HG03103 (cell line): Measurements from ENCODE around the gene ACAD8.
"Not testable (repeated sequence)": the region's sequence is repeated elsewhere in the genome, so short reads cannot be mapped to it uniquely, and the experiment has no call there.

Experiments
- ATAC-seq: cut with Tn5 transposase; IDR thresholded peaks from one replicate; pipeline ENCODE4 v1.9.1; 2021; ENCODE audit warnings: low read depth; ENCODE audit not compliant: unreplicated experiment

Gene ACAD8

DNA sequence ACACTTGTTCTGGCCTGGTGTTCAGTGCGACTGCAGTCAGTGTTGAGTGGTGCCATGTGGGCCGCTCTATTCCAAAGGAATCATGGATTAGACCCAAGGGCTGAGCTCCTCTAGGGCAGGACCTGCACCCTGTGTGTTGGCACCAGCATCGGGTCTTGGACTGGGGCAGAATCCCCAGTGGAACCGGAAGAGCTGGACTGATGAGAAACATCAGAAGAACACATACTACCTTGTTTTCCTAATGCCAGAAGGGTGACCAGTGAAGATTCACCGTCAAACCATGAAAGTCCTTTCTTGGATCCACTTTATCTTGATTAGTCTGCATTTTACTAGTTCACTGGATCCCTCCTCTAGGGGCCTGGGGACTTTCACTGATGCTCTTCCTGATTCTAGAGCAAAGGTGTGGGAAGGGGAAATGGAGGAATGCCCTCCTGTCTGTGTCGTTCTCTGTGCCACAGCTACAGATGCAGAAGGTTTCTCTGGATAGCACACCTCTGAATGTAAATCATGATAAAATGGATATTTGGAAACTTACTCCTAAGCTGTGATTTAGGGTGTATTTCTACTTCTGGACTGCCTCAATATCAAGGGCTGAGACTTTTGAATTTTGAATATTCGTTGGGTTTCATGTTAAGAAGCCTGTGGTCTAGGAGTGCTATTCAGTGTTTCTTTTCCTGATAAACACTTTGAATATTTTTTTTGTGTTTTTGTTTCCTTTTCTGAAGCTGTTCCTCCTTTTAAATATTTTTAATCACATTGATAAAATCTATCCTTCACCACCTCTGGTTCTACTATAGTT, 11.8 kb downstream of the ACAD8 start:
- ATAC-seq: no peak

DNA sequence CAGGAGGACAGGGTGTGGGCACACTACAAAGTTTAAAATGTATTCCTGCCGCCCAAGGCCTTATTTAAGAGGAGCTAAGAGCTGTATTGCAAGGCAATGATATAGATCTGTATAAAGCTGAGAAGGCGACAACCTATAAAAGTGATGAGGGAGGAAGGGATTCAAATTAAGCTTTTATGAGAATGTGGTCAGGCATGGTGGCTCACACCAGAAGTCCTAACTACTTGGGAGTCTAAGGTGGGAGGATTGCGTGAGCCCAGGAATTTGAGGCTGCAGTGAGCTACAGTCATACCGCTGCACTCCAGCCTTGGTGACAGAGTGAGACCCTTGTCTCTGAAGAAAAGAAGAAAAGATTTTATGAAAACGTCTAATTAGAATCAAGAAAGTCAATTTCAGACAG, 13.1 kb downstream of the ACAD8 start:
- ATAC-seq: no peak

DNA sequence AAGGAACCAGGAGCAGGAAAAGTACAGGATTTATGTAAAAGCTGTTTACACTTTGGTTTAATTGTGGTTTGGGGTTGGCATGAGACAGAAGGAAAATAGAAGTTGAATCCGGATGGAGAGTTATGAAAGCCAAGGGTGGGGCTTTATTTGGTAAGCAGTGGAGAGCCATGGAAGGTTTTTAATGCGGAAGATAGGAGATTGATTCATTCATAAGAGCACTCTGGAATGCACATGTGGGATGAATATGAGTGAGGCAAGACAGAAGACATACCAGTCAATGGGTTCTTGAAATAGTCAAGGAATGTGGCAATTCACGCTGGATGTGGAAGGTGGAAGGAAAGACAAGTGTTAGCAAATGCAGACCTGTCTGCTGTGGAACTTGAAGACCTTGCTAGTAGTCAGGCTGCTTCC, 13.5 kb downstream of the ACAD8 start:
- no peak for ATAC-seq

DNA sequence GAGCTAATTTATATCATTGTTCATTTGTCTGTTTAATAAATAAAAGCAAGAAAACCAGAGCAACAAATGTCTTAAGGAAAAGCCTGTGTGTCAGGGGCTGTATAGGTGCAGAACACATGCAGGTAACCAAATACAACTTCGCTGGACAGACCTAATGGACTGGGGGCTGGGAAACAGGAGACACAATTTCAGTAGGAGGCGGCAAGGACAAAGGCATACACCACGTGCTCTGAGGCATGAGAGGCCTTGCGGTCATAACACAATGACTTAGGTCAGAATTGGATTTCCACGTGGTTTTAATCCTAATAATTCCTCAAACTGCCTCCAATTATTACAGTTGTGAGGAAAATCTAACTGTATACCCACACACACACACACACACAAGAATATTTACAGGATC, 14.1 kb downstream of the ACAD8 start:
- ATAC-seq: no peak

DNA sequence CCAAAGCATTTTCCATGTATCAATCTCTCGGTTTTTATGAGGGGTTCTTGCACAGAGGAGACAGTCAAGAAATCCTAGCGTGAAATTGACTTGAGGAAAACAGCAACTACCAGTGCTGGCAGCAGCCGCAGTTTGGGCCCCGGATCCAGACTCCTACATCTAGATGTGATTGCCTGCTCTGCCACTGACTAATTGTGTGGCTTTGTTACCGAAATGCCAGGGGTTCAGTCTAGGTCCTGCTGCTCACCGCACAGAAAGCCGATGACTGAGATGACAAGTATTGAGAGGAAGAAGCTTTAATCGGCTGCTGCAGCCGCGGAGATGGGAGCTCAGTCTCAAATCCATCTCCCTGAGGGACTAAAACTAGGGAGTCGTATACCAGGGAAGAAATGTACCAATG, 14.6 kb downstream of the ACAD8 start:
- no peak for ATAC-seq

DNA sequence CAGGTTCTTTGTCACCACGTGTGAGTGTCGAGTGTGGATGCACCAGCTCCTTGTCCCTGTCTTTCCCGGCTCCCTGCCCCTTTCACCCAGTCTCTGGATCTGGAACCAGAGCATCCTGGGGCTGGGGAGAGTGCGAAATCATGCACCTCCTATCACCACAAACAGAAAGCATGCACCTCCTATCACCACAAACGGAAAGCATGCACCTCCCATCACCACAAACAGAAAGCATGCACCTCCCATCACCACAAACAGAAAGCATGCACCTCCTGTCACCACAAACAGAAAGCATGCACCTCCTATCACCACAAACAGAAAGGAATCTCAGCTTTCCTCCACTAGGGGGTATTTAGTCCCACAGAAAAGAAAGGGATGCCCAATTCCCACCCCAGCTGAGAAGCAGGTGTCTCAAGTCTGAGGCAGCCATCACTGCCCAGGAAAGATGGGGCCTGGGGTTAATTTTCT, 16.9 kb downstream of the ACAD8 start:
- no peak for ATAC-seq

DNA sequence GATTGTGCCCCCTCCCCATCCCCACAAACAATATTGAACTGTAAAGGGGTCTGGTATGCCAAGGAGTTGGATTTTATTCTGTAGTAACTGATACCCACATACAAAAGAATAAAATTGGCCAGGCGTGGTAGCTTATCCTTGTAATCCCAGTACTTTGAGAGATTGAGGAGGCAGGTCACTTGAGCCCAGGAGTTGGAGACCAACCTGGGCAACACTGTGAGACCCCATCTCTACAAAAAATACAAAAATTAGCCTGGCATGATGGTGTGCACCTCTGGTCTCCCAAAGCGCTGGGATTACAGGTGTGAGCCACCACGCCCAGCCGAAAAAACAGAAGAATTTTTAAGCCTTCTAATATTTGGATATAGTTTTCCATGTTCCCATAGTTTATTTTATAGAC, 18.6 kb downstream of the ACAD8 start:
- ATAC-seq: no peak

DNA sequence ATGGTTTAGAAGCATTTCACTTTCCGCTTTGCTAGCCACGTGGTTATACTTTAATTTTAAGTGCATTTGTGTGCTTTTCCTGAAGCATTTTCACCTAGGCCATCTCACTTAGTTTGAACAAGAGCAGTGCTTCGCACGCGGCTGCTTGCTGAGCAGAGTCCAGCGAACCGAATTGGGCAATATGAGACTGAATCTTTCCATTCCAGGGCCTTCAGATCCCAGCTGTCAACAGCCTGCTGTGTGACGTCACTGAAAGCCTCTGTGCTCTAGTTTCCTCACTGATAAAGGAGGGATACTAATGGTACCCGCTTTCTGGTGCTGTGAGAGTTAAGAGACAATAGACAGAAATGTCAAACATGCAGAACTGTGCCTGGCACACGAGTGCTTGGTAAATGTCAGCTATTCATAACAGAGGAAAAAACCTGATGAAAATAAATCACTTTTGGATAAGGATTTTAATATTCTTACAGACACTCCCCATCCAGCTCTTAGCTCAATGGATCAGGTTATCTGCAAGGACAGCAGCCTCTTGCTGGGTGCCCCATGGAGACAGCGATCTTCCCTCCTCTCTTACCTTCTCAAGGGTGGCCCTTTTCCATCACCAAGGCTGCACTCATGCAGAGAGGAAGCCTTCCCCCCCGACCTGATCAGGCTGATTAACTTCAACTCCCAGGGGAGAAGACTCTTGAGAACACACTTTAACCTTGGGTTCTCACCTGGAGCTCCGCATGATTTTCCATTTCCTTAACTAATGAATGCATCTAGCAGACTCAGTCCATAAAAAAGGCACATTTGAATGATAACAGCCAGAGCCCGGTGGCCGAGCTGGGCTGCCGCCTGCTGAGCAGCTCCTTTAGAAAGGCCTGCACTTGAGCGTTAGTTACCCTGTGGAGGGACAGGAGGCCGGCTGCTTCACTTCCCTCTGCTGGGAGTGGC, 19.3 kb downstream of the ACAD8 start:
- ATAC-seq: no peak

DNA sequence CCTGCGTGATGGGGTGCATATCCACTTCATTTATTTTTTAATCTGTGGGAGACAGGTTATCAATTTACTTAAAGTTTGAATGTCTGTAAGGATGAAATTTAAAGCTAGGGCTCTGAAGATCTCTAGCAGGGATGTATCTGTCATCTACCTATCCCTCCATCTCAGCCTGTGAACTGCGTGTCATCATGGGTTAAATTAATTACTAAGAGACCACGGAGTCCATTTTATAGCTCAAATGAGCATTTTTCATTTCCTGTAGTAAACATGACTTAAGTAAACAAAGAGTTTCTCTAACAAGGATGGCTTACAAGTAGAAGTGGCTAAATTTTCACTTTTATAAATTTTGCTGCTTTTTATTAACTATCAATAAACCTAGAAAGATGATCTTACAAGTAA, 19.9 kb downstream of the ACAD8 start:
- ATAC-seq: no peak

DNA sequence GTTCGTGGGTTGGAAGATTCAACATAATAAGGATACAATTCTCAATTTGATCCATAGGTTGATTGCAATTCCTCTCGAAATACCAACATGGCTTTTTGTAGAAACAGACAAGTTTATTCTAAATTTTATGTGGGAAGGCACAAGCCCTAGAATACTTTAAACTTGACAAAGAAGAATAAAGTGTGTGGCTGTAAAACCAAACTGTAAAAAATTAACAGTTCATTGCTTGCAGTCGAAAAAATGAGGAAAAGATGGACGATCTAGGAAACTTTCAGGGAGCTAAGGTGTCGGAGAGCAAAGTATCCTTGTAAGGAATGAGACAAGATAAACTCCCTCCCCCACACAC, 21.8 kb downstream of the ACAD8 start:
- ATAC-seq: no peak

DNA sequence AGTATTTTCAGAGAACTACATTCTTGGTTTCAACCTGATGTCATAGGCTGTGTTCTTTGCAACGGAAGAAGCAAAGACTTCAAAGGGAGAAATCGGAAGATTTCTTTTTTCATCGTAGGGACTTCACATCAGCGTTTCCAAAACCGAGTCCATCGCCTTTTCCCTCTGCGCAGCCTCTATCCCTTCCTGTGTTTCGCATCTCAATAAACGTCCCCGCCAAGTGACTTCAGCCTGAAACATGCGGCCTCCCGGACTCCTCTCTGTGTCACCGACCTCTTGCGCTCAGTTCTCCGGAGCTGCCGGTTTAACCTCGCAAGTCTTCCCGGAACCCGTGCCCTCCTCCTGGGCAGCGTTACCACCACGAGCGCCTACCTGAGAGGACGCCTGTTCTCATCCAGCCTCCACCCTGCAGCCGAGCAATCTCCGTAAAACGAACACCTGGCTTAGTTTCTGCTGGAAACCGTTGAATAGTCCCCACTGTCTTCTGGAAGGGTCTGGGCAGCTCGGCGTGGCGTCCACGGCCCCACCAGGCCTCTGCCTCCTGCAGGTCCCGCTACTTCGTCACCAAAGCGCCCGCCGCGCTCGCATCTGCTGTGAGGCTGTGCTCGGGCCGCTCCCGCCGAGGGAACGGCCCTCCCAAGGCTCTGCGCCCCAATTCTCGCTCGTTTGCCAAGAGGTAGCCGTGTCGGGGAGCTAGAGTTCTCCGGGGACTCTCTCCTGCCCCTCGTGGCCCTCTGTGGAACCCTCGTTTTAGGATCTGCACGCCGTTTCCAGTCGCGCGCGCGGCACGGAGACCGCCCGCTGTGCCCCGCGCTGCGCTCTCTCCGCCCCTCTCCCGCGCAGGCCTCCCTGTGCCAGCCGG, 22.4 kb downstream of the ACAD8 start, which contains the start of gene GLB1L3:
TSS of gene GLB1L3 (plus strand) at position 846 of the 862 bp plus-strand sequence. CDS start 362 bp downstream, outside the sequence.
- ATAC-seq: peak; percentile 77

DNA sequence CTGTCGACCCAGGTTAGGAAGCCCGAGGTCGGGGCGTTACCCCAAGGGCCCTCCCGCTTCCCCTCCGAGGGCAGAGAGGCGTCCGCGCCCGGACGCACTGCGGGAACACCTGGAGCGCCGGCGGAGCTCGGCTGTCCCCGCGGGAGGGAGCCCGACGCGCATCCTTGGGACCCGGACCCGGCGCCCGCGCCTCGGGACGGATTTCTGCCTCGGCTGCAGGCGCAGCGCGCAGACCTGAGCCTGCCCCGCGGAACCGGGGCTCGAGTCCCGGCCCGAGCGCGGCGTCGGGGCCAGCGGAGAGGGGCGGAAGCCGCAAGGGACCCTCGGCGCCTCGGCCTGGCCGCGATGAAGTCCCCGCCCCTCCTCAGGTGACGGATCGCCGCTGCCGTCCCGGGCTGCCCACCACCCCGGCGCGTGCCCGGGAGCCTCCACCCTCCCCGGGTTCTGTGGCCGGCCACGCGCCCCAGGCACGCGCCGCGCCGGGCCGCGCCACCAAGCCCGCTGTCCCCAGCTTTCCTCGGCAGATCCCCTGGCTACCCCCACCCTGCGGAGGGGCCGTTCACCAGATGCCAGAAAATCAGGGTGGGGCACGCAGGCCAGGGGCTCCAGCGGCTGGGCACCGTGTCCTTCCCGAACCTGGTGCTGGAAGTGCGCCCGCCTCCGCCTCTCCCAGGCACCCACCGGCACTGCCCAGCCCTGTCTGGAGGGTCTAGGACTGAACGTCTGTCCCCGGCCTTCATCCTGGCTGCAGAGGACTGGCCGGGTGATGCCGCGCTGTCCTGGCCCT, 23.2 kb downstream of the ACAD8 start:
- ATAC-seq: peak; percentile 23

DNA sequence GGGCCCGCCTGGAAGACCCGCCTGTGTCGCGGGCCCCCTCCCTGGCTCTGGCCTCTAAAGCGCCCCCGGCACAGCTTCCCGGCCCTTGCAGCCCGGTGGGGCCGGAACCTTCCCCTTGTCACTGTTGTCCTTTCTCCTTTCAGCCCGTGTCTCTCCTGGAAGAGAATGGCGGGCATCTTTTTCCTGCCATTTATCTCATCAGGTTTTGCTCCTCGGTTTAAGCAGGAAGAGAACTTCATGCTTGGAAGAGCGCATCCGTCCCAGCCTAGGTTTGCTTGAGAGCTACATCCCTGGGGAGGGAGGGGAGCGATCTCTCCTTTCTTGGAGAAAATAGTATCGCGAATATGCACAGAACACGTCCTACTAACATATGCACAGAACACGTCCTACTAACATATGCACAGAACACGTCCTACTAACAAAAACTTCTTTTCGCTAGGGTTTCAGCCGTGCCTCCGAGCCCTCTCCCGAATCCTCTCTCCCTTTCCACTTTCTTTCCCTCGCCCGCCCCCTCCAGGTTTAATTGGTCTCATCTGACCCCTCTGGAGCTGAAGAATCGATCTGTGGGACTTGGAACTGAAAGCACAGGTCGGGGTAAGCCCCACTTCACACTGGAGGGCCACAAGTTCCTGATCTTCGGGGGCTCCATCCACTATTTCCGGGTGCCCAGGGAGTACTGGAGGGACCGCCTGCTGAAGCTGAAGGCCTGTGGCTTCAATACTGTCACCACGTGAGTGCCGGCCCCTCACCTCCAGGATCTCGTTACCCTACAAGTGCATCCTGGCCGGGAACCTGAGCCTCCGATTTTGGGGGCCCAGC, 24.0 kb downstream of the ACAD8 start:
- ATAC-seq: no peak

DNA sequence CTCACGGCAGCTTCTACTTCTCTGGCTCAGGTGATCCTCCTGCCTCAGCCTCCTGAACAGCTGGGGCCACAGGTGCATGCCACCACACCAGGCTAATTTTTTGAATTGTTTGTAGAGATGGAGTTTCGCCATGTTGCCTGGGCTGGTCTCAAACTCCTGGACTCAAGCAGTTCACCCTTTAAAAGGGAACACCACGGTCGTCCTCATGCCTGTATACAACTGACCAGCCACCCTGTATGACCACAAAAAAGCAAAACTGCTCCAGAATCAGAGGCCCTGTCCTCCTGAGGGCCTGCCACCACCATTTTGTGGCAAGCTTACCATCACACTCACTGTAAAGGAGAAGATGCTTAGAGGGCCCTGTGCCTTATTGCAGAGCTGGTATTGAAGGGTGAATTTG, 25.0 kb downstream of the ACAD8 start:
- ATAC-seq: no peak

DNA sequence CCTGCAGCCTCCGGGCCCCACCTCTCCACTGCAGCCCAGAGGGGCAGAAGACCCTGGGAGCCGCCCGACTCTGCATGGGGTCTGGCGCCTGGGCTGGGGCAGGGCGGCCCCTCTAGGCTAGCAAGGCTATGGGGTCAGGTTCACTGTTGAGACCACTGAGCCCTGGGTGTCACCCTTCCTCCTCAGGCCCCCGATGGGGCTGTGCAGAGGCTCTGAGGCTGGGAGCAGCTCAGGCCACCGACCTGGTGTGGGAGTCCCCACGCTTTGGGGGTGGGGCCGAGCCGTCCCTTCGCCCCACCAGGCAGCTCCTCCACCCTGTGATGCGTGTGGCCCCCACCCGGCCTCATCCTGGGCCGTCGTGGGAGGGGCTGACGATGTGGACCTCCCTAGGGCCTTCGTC, 28.3 kb downstream of the ACAD8 start:
- ATAC-seq: not testable (repeated sequence)

DNA sequence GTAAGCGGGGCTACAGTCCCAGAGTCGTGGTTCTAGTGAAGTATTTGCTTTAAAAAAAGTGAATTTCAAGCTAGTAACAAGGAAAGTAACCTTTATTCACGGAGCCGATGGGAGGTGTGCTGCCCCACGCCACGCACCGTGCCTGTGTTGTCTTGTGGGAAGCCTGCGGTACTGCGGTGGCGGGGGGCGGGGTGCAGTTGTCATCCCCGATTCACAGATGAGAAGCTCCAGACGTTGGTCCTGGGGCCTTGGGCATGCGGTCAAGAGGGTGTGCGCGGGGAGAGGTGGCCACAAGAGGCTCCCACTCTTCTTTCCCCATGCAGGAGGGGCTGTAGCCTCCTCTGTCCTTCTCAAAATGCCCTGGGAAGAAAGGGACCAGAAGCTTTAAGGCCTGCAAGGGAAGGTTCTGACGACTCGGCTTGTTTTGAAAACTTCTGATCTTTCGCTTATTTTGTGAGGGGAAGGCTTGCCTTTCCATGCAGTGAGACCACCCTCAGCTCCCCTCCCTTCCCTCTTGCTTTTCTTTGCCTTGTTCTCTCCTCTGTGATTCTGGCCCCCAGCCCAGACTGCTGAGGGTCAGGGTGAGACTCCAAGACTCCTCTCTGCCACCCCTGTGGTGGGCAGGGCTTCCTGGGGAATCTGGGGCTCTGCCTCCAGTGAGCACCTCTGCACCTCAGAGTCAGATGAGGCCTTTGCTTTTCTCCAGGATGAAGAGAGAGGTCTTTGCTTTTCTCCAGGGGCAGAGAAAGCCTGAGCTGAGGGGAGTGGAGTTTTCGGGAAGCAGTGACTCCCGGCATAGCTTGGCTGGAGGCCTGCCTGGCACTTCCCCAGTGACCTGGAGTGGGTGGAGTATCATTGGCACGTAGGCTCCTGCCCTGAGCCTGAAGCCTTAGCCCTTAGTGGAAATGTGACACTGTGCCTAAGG, 29.0 kb downstream of the ACAD8 start:
- no peak for ATAC-seq

DNA sequence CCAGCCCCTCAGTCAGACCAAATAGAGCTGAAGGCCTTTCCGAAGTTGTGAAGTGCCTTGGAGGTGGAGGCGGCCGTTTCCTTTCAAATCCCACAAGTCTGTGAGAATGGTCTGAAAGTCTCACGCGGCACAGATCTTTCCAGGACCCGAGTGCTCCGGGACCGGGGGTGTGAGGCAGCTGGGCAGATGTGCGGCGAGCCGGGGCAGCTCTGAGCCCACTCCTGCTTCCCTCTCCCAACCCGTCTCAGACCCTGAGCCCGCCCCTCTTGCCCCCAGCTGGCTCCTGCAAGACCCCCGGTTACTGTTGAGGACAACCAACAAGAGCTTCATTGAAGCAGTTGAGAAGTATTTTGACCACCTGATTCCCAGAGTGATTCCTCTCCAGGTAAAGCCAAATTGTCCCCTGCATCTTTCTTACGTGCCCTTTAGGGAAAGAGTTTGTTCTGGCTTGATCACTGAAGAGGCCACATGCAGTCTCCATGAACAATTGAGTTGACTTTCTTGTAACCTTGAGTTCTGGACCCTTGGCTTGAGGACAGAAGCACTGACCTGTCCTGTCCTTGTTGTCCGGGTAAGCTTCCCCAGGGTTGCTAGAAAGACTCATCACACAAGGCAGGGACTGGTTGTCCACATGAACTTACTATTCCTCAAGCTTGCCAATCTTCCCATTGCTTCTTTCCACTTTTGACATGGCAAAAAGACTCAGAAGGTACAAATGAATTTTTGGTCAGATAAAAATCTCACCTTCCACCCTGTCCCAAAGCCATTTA, 30.3 kb downstream of the ACAD8 start:
- ATAC-seq: no peak
